Subcutaneous adipose tissue (tissue), 4 donors: ENCODE measurements around the gene IL17RA. TPM values are rescaled to one million over a fixed set of nuclear protein-coding genes. Genes with fewer than 3 reads are reported as not detected.

Experiments used
- total RNA-seq, 4 donors: library from RNA; depleted of rRNA; stranded (reverse); fragments of >200 nt; gene quantifications; one replicate each; pipeline ENCODE4 v1.1.0, GENCODE V29; 2016
- TF ChIP-seq, protein P1 (sequence below): fragments of 450-650 bp; IDR thresholded peaks from one replicate; pipeline ENCODE4 v1.5.1; 2016; ENCODE audit warnings: low read depth, mild to moderate bottlenecking, control low read depth, antibody characterized with exemption, moderate library complexity

The IL17RA gene
- total RNA-seq, 4 donors from 2014 or later: 17.9 to 30.3 (median 26.2) TPM

DNA sequence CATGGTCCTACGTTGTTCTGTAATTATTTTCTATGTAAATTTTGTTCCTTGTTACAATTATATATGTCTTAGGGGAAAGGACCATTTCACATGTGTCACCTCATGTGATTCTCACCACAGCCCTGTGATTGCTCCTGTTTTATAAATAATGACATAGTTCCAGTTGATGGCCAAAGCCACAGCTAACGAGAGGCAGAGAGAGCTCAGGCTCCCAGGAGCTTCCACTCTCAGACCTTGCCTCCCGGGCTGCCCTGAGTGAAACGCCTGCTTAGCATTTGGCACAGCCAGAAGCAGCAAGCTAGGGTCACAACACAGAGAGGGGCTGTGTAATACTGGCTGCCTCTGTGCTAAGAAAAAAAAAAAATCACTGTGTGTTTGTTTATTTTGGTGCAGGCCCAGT lies 30.4 kb downstream of the IL17RA start:
- TF ChIP-seq, protein P1, sequence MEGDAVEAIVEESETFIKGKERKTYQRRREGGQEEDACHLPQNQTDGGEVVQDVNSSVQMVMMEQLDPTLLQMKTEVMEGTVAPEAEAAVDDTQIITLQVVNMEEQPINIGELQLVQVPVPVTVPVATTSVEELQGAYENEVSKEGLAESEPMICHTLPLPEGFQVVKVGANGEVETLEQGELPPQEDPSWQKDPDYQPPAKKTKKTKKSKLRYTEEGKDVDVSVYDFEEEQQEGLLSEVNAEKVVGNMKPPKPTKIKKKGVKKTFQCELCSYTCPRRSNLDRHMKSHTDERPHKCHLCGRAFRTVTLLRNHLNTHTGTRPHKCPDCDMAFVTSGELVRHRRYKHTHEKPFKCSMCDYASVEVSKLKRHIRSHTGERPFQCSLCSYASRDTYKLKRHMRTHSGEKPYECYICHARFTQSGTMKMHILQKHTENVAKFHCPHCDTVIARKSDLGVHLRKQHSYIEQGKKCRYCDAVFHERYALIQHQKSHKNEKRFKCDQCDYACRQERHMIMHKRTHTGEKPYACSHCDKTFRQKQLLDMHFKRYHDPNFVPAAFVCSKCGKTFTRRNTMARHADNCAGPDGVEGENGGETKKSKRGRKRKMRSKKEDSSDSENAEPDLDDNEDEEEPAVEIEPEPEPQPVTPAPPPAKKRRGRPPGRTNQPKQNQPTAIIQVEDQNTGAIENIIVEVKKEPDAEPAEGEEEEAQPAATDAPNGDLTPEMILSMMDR: no peak

DNA sequence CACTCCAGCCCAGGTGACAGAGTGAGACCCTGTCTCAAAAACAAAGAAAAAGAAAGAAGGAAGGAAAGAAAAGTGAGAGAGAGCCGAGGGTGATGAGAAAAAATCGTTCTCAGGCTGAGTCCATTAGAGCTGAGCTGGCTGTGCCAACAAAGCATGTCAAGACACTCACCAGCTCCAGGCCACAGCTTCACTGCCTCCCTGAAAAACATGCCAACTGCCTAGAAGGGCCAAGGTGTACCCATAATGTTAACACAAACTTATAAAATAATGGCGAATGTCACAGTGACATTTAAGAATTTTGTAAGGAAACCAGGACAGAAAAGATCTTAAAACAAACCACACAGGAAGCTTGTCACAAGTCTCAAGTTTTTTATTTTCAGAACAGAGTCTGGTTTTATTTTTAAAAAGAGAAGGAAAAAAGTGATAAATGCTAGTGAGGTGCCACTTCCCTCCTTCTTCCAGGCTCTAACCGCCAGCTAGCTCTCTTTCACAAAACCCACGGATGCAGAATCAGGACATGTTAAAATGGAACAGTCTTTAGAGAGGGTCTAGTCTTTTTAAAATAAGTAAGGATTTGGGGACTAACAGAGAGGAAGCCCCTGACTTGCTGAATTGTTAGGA lies 31.3 kb downstream of the IL17RA start:
- TF ChIP-seq, protein P1: no peak

DNA sequence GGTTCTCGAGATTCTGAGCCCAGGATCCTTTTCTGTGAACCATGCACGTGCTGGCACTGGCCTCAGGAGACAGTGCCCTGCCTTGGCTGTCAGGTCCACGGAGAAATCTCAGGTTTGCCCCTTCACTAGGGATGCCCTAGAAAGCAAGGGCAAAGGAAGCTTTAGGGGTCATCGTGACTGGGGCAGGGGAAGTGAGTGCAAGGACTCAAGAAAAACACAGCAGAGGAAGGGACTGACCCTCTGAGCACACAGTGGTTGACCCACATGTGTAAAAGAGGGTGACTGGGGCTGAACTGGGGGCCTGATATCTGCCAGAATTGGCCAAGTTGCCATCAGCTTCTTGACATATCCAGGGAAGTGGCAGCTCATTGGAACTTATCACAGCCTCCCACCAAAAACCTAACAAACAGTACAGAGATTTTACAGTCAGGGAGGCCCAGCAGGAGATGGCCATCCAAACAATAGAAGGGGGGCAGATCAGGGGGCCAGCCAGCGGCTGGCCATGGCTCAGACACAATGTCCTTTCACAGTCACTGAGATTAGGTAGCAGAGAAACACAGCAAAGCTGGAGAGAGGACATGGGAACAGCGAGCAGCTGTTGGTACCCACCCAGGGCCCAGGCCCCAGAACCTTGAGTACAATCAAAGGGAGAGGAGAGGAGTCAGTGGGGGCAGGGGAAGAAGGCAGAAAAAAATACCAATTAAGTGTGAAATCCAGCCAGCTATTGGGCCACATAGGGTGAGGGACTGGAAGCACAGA lies 32.0 kb downstream of the IL17RA start:
- TF ChIP-seq, protein P1: no peak

DNA sequence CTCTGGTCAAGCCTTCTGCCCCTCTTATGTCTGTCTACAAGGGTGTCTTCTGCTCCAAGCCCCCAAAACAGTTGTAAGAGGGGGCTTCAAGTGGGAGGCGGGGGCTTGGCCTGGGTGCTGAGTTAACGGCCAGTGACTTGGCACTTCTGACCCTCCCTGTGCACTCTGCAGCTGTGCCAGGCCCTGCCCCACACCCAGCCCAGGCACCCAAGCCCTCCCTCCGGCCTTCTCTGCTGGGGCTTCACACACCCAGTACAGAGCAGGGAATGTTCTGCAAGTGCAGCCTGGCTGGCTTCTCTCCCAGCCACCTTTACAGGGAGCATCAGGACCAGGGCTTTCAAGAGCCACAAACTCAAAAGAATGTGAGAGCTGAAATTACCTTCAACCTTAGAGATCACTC lies 32.6 kb downstream of the IL17RA start:
- TF ChIP-seq, protein P1: no peak

DNA sequence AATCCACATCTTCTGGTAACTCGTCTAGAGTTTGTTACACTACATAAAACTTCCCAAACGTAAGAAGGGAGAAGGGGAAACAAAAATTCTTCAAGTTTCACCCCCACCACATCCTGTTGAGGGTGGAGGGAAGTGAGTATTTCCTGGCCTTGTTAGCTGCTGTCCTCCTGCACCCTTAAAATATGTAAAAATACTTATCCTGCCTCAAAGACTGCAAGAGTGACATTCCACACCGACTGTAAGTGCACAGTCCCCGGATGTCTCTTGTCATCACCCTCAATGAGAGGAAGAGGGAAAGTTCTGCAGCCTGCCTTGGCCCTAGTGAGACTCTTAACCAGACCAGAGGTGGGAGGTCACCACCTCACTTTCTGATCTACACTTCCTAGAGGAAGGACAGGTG lies 33.1 kb downstream of the IL17RA start:
- TF ChIP-seq, protein P1: no peak

DNA sequence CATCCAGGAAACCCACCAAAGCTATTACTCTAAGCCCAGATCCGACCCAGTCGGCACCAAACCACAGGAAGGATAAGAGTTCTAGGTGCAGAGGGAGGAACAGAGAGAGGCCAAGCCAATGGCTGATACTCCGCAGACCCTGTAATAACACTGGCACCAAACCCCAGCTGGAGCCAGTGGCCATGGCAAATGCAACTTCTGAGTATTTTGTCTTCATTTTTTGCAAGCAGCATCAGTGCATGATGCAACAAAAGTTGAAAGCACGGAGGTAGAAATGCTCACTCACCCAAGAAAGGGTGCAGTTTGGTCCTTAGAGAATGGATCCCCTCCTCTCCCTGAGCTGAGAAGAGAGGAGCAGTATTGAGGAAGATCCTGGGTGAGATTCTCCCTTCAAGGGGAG lies 33.5 kb downstream of the IL17RA start:
- TF ChIP-seq, protein P1: no peak

DNA sequence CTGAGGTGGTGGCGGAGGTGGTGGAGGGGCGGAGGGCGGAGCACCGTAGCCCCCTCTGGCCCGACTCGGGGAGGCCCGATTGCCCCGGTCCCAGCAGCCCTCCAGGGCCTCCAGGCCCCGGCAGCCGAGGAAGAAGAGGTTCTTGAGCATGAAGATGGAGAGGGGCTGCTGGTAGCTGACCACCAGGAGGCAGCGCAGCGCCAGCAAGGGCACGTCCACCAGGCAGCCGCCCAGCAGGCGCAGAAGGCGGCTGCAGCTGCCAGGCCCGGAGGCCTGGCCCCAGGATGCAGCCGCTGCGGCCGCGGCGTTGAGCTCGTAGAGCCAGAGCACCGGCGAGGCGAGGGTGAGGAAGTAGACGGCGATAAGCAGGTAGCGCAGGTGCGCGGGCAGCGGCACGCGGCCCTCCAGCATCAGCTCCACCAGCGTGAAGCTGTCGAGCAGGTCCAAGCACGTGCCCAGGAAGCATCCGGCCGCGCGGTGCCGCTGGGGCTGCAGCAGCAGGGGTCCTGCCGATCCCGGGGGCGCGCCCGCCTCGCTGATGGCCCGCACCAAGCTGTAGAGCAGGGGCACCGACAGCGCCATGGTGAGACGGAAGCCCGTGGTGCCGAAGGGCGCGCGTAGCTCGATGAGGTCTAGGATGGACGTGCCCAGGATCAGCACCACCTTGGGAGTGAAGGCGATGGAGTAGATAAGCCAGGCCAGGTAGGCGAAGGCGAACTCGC lies 34.8 kb downstream of the IL17RA start:
- TF ChIP-seq, protein P1: no peak
